WERI-Rb-1 (cell line): ENCODE data around the gene DPP10.

ENCODE experiments used
- DNase-seq: peaks from one replicate; pipeline ENCODE4 v3.0.0-alpha.2; 2020
- H3K27ac ChIP-seq: fragments of 250-450 bp; sonication (Bioruptor Pico); 2 replicates; pipeline ENCODE4 v1.5.1; 2020; ENCODE audit warnings: mild to moderate bottlenecking, moderate library complexity
- H3K27me3 ChIP-seq: fragments of 250-450 bp; sonication (Bioruptor Pico); 2 replicates; pipeline ENCODE4 v1.5.1; 2021; ENCODE audit warnings: mild to moderate bottlenecking, low read depth, moderate library complexity; ENCODE audit not compliant: insufficient read depth, severe bottlenecking
- H3K36me3 ChIP-seq: fragments of 250-450 bp; sonication (Bioruptor Pico); 2 replicates; pipeline ENCODE4 v1.5.1; 2020; ENCODE audit warnings: mild to moderate bottlenecking, moderate library complexity
- H3K4me3 ChIP-seq: 2 replicates; pipeline ENCODE4 v1.5.1; 2011; ENCODE audit warnings: low read depth, mild to moderate bottlenecking, control low read depth, low read length
- H3K9me3 ChIP-seq: fragments of 250-450 bp; sonication (Bioruptor Pico); 2 replicates; pipeline ENCODE4 v1.5.1; 2021; ENCODE audit warnings: mild to moderate bottlenecking, moderate library complexity; ENCODE audit not compliant: severe bottlenecking
- CTCF ChIP-seq: IDR thresholded peaks from 2 replicates; pipeline ENCODE4 v1.5.1; 2011; ENCODE audit warnings: low read depth, mild to moderate bottlenecking, control low read depth, inconsistent platforms, low read length

The DPP10 gene

GRCh38 chr2:115199966-115200365 is 757.5 kb downstream of the DPP10 start:
- no peak for DNase-seq
- TF ChIP-seq CTCF: no peak
- H3K36me3 ChIP-seq: peaks cover 69% of the 10 kb centered on the region
- H3K4me3 ChIP-seq: no peak overlapping the region
- H3K27ac ChIP-seq: no peak overlapping the region
- no peaks in the 10 kb centered on the region for H3K27me3 ChIP-seq
- H3K9me3 ChIP-seq: no peaks in the 10 kb centered on the region

- H3K27me3 ChIP-seq: no peaks in the 10 kb centered on the region
- H3K36me3 ChIP-seq: peaks cover 70% of the 10 kb centered on the region
- no peak overlapping the region for H3K27ac ChIP-seq
- no peaks in the 10 kb centered on the region for H3K9me3 ChIP-seq
- no peak for DNase-seq
- H3K4me3 ChIP-seq: no peak overlapping the region
- TF ChIP-seq CTCF: no peak
Observed at GRCh38 chr2:115201386-115201785, 758.9 kb downstream of the DPP10 start.

GRCh38 chr2:115208493-115209164 is 766.2 kb downstream of the DPP10 start:
- no peak overlapping the region for H3K4me3 ChIP-seq
- no peak for TF ChIP-seq CTCF
- H3K9me3 ChIP-seq: no peaks in the 10 kb centered on the region
- H3K36me3 ChIP-seq: peaks cover 61% of the 10 kb centered on the region
- H3K27ac ChIP-seq: no peak overlapping the region
- no peaks in the 10 kb centered on the region for H3K27me3 ChIP-seq
- no peak for DNase-seq

GRCh38 chr2:115214050-115214449 is 771.6 kb downstream of the DPP10 start:
- Histone ChIP-seq H3K9me3 (no peaks in the 10 kb centered on the region), H3K36me3 (peaks cover 61% of the 10 kb centered on the region), H3K27me3 (no peaks in the 10 kb centered on the region), H3K27ac (no peak overlapping the region), H3K4me3 (no peak overlapping the region)
- TF ChIP-seq CTCF: no peak
- no peak for DNase-seq

- DNase-seq: no peak
- H3K4me3 ChIP-seq: no peak overlapping the region
- H3K27me3 ChIP-seq: no peaks in the 10 kb centered on the region
- H3K27ac ChIP-seq: no peak overlapping the region
- H3K9me3 ChIP-seq: no peaks in the 10 kb centered on the region
- TF ChIP-seq CTCF: no peak
- H3K36me3 ChIP-seq: peaks cover 51% of the 10 kb centered on the region
Observed at GRCh38 chr2:115219296-115219695, 776.9 kb downstream of the DPP10 start.

- no peak overlapping the region for H3K27ac ChIP-seq
- no peaks in the 10 kb centered on the region for H3K9me3 ChIP-seq
Observed at GRCh38 chr2:115234186-115234585, 791.7 kb downstream of the DPP10 start.

More at GRCh38 chr2:115234186-115234585, 791.7 kb downstream of the DPP10 start:
- no peak overlapping the region for H3K4me3 ChIP-seq
- no peak for TF ChIP-seq CTCF
- peaks cover 65% of the 10 kb centered on the region for H3K36me3 ChIP-seq
- no peaks in the 10 kb centered on the region for H3K27me3 ChIP-seq
- DNase-seq: no peak
